ENCODE results near the gene C2CD4A. TPM values are rescaled to one million over a fixed set of nuclear protein-coding genes. Genes with fewer than 3 reads are reported as not detected.
A peak's percentile ranks its signal among the peaks of the same experiment; 100 is the strongest.

The C2CD4A gene
- total RNA-seq, 1 experiment from 2014 or later: not detected

DNA sequence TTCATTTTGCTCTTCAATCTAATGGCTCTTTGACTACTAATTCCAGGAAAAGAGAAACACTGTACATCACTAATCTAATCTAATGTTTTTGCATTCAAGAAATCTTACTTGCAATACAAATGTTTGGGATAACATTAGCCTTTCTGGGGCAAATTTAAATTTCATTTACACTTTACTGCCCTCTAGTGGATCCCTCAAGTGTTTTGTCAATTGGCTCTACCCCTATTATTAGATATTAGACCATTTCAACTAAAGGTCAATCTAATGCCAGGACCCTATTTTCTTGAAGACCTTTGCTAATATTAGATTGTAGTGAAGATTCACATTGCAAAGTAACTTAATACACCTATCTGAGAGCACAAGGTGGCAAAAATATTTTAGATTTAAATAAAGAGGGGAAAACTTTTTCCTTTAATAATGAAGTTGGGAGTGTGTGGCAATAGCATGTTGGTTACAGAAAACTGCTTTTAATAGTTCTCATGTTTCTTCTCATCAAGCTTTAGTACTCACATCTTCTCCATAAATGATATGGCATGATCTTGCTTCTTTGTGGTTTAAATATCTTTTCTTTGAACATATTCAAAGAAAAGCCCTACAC lies 5.0 kb downstream of the C2CD4A start:
- Histone ChIP-seq H3K36me3 (replicated peaks; ENCODE audit: control insufficient read depth, insufficient read depth, low read length) (no peaks in the 10 kb centered on the region), H3K4me3 (ENCODE audit: insufficient read depth, low read depth, low read length) (no peak overlapping the region), H3K27me3 (ENCODE audit: control insufficient read depth, insufficient read depth, low read length) (peaks cover 30% of the 10 kb centered on the region)
- DNase-seq: peak; percentile 54

GRCh38 chr15:62075595-62076277 lies 9.0 kb downstream of the C2CD4A start:
- no peak for DNase-seq
- Histone ChIP-seq H3K36me3 (replicated peaks; ENCODE audit: control insufficient read depth, insufficient read depth, low read length) (no peaks in the 10 kb centered on the region), H3K27me3 (ENCODE audit: control insufficient read depth, insufficient read depth, low read length) (no peaks in the 10 kb centered on the region), H3K4me3 (ENCODE audit: insufficient read depth, low read depth, low read length) (no peak overlapping the region)

DNA sequence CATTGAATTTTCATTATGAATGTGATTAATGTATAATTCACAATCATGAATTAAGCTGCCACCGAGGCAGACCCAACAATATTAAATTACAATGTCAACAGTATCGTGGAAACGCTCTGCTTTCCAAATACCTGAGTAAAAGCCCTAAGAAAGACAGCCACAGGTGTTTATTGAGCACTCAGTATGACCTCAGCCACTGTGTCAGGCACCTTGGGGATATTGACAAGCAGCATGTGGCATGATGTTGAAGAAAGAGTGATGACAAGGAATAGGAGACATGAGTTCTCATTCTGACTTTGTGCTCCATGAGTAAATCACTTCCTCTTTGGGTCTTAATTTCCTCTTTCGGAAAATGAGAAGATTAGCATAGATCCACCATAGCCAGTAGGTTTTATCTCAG lies 12.8 kb downstream of the C2CD4A start:
- H3K36me3 ChIP-seq (replicated peaks; ENCODE audit: control insufficient read depth, insufficient read depth, low read length): no peaks in the 10 kb centered on the region
- no peak overlapping the region for H3K4me3 ChIP-seq (ENCODE audit: insufficient read depth, low read depth, low read length)
- DNase-seq: no peak
- no peaks in the 10 kb centered on the region for H3K27me3 ChIP-seq (ENCODE audit: control insufficient read depth, insufficient read depth, low read length)

DNA sequence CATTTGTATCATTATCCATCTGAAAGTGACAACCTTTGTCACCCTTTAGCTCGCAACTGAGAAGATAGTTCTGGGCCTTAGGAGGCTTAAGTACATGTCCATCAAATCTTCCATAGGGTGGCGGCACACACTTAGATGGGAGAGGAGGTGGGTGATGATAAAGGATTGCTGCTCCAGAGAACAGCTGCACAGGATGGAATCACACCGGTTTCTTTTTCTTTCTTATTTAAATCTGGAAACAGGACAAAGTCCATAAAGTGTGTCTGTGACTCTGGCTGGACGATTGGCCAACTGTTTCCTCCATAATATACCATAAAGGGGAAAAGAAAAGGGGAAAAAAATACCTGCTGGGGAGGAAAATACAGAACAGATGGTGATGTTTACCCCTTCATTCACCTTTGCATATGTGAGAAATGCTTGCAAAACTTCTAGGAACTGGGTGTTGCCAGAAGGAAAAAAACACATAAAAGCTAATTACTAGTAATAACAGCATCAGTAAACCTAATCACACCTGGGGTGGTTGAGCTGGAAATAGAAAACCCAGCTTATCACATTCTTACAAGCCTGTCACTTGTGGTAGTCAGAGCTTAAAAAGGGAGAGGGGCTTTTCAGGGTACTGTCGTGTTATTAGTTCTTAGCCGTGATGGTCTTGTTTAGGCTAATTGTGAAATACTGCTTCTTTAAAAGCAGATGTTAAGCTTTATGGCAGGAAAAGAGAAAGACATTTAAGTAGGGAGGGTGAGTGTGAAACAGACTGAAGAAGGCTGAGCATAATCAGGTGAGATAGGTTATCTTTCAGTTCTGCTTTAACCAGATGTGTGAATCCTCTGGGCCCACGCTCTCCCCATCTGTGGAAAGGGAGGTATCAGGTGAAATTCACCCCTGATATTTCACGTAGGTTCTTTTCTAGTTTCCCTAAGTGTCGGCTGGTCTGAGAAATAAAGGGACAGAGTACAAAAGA lies 16.7 kb downstream of the C2CD4A start:
- no peaks in the 10 kb centered on the region for H3K36me3 ChIP-seq (replicated peaks; ENCODE audit: control insufficient read depth, insufficient read depth, low read length)
- no peaks in the 10 kb centered on the region for H3K27me3 ChIP-seq (ENCODE audit: control insufficient read depth, insufficient read depth, low read length)
- no peak for DNase-seq
- no peak overlapping the region for H3K4me3 ChIP-seq (ENCODE audit: insufficient read depth, low read depth, low read length)

GRCh38 chr15:62085740-62086139 lies 19.0 kb downstream of the C2CD4A start:
- Histone ChIP-seq H3K36me3 (replicated peaks; ENCODE audit: control insufficient read depth, insufficient read depth, low read length) (no peaks in the 10 kb centered on the region), H3K27me3 (ENCODE audit: control insufficient read depth, insufficient read depth, low read length) (no peaks in the 10 kb centered on the region), H3K4me3 (ENCODE audit: insufficient read depth, low read depth, low read length) (no peak overlapping the region)
- no peak for DNase-seq

DNA sequence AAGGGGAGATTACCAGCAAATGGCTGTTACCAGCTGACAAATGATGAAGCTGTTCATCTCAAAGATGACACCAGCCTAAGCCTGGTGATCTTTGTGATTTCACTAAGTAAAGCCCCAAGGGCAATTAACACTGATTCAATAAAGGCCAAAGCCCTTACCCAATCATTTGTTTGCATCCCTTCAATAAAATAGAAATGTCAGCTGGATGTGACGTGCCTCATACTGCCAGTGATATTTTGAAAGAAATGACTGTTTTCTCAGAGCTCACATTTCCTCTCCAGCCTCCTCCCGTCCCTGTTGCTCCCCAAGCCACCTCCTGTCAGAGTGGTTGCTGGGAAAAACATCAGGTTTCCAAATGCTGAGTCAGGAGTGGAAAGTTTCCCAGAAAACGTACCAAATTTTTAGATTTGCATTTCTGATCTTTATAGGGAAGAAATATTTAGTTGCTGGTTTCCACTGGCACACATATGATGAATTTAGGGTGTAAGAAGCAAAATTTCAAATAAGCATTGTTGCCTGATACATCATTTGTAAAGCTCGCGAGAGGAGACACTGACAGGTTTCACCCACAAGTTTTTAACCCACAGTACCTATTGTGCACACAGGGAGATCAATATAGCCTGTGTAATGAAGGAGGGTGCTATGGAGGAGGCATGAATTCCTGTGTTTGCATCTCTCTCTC lies 21.0 kb downstream of the C2CD4A start:
- Histone ChIP-seq H3K4me3 (ENCODE audit: insufficient read depth, low read depth, low read length) (no peak overlapping the region), H3K36me3 (replicated peaks; ENCODE audit: control insufficient read depth, insufficient read depth, low read length) (no peaks in the 10 kb centered on the region), H3K27me3 (ENCODE audit: control insufficient read depth, insufficient read depth, low read length) (no peaks in the 10 kb centered on the region)
- no peak for DNase-seq

DNA sequence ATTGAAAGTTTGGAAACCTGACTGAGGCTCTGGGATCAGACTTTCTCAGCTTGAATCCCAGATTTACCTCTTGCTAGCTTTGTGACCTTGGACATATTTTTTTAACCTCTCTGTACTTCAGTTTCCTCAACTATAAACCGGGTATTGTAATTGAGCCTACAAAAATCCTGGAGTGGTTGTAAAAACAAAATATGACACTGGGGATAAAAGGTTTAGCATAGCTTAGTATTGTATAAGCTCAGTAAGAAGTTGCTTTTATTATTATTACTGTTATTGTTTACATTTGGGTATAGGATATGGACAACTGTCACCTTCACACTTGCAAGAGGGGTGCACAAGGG lies 21.5 kb downstream of the C2CD4A start:
- Histone ChIP-seq H3K36me3 (replicated peaks; ENCODE audit: control insufficient read depth, insufficient read depth, low read length) (no peaks in the 10 kb centered on the region), H3K27me3 (ENCODE audit: control insufficient read depth, insufficient read depth, low read length) (no peaks in the 10 kb centered on the region), H3K4me3 (ENCODE audit: insufficient read depth, low read depth, low read length) (no peak overlapping the region)
- DNase-seq: no peak

DNA sequence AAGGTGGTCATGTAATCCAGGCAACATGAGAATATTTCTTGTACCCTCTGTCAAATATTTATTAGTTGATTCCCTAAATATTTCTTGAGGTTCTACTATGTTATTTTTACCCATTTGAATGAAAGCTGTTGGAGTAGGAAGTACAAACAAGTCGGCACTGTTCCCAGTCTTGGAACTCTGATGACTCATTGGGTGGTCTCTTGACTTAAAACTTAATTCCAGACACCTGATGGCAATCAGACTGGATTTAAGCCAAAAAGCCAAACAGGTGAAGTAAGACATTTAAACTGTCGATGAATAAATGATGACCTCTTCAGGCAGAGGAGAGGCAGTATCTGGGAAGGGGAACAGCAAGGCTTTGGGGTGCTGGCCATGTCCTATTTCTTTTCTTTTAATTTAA lies 22.8 kb downstream of the C2CD4A start:
- no peak for DNase-seq
- Histone ChIP-seq H3K36me3 (replicated peaks; ENCODE audit: control insufficient read depth, insufficient read depth, low read length) (no peaks in the 10 kb centered on the region), H3K27me3 (ENCODE audit: control insufficient read depth, insufficient read depth, low read length) (no peaks in the 10 kb centered on the region), H3K4me3 (ENCODE audit: insufficient read depth, low read depth, low read length) (no peak overlapping the region)

GRCh38 chr15:62090988-62091387 lies 24.2 kb downstream of the C2CD4A start:
- no peaks in the 10 kb centered on the region for H3K36me3 ChIP-seq (replicated peaks; ENCODE audit: control insufficient read depth, insufficient read depth, low read length)
- DNase-seq: no peak
- no peaks in the 10 kb centered on the region for H3K27me3 ChIP-seq (ENCODE audit: control insufficient read depth, insufficient read depth, low read length)
- H3K4me3 ChIP-seq (ENCODE audit: insufficient read depth, low read depth, low read length): no peak overlapping the region

DNA sequence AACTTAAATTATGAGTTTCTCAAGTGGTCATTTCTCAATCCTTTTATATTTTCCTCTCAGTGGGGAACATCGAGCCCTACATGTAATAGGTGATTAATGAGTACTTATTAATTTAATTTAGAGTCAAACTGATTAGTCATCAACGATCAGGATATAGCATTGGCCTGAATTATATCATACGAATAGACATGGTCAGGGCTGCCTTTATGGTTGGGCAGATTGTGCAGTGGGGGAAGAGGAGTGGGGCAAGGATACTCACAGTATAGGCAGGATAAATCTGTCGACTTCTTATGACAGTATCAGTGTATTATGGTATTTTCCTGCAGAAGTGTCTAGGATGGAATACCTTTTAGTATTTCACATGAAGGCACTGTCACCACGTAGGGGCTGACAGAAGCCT lies 27.0 kb downstream of the C2CD4A start:
- Histone ChIP-seq H3K27me3 (ENCODE audit: control insufficient read depth, insufficient read depth, low read length) (no peaks in the 10 kb centered on the region; the same call in 1 of the 2 replicates), H3K36me3 (replicated peaks; ENCODE audit: control insufficient read depth, insufficient read depth, low read length) (no peaks in the 10 kb centered on the region), H3K4me3 (ENCODE audit: insufficient read depth, low read depth, low read length) (no peak overlapping the region)
- DNase-seq: no peak

DNA sequence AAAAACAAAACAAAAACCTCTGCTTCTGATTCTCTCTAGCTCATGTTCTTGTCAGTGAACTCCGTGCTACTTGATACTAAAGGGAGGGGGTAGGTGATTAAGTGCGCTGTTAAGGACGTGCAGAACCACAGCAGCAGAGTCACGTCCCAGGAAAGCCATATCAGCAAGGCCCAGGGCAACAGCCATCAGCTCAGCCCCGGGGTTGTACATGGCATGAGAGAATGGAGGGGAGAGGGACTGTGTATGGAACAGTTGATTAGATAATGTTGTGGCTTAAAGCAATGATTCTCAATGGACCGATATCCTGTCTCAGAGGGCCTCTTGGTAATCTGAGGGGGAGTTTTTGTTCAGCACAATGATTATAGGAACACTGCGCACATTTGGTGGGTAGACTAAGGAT lies 27.6 kb downstream of the C2CD4A start:
- H3K36me3 ChIP-seq (replicated peaks; ENCODE audit: control insufficient read depth, insufficient read depth, low read length): no peaks in the 10 kb centered on the region
- no peak overlapping the region for H3K4me3 ChIP-seq (ENCODE audit: insufficient read depth, low read depth, low read length)
- no peaks in the 10 kb centered on the region; the same call in 1 of the 2 replicates for H3K27me3 ChIP-seq (ENCODE audit: control insufficient read depth, insufficient read depth, low read length)
- no peak for DNase-seq

GRCh38 chr15:62099094-62099601 lies 32.4 kb downstream of the C2CD4A start:
- Histone ChIP-seq H3K36me3 (replicated peaks; ENCODE audit: control insufficient read depth, insufficient read depth, low read length) (no peaks in the 10 kb centered on the region), H3K27me3 (ENCODE audit: control insufficient read depth, insufficient read depth, low read length) (no peaks in the 10 kb centered on the region; the same call in 1 of the 2 replicates), H3K4me3 (ENCODE audit: insufficient read depth, low read depth, low read length) (no peak overlapping the region)
- DNase-seq: no peak

- DNase-seq: no peak
- Histone ChIP-seq H3K4me3 (ENCODE audit: insufficient read depth, low read depth, low read length) (no peak overlapping the region), H3K27me3 (ENCODE audit: control insufficient read depth, insufficient read depth, low read length) (no peaks in the 10 kb centered on the region), H3K36me3 (replicated peaks; ENCODE audit: control insufficient read depth, insufficient read depth, low read length) (no peaks in the 10 kb centered on the region)
Observed at GRCh38 chr15:62103431-62103830, 36.7 kb downstream of the C2CD4A start.

DNA sequence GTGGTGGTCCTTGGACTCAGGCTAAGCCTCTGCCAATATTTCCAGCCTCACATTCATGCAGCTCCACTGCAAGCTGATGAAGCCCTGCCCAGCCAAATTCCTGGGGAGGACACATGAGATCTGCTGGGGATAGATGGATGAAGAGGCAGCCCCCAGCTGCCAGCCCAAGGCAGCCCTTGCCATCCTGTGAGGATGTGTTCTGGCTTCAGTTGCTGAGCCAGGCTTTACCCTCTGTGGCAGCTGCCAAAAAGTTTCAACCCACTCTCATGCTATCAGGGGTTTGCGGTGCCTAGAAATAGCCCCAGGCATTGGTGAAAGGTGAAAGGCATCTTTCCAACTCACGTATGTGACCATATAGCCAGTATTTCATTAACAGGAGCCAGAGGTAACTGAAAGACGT lies 37.6 kb downstream of the C2CD4A start:
- DNase-seq: no peak
- no peaks in the 10 kb centered on the region for H3K27me3 ChIP-seq (ENCODE audit: control insufficient read depth, insufficient read depth, low read length)
- H3K36me3 ChIP-seq (replicated peaks; ENCODE audit: control insufficient read depth, insufficient read depth, low read length): no peaks in the 10 kb centered on the region
- no peak overlapping the region for H3K4me3 ChIP-seq (ENCODE audit: insufficient read depth, low read depth, low read length)

Measured in H7 (cell line).